GM21381 (cell line): ENCODE measurements around the gene RBM45.
"Not testable (repeated sequence)": the region's sequence is repeated elsewhere in the genome, so short reads cannot be mapped to it uniquely, and the experiment has no call there.

Experiments used
- ATAC-seq: cut with Tn5 transposase; IDR thresholded peaks from one replicate; pipeline ENCODE4 v1.9.1; 2021; ENCODE audit warnings: mild to moderate bottlenecking, moderate library complexity; ENCODE audit not compliant: unreplicated experiment

RBM45 gene

GRCh38 chr2:178112202-178113152, at the start of gene RBM45:
Gene RBM45 (plus strand): TSS chr2:178112437. CDS start chr2:178112547, 110 bp downstream.
- ATAC-seq = peak; percentile 90

DNA sequence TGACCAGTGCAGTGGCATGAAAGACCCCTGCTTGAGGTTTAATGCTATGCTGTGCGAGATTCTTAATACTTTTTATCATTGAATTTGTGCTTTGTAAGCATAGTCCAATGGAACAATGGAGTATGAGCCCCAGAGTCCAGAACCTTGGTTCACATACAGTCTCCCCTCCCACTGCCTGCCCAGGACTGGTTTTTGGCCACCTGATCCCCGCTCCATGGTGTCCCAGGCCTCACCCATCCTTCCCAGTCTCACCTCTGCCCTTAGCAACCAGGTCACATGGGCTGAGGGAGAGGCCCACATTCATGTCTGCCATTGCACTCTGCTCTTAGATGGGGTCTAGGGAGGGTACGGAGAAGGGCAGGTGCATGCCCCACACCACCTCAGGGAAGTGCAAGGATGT, 45.9 kb upstream of the RBM45 start:
- ATAC-seq = no peak

DNA sequence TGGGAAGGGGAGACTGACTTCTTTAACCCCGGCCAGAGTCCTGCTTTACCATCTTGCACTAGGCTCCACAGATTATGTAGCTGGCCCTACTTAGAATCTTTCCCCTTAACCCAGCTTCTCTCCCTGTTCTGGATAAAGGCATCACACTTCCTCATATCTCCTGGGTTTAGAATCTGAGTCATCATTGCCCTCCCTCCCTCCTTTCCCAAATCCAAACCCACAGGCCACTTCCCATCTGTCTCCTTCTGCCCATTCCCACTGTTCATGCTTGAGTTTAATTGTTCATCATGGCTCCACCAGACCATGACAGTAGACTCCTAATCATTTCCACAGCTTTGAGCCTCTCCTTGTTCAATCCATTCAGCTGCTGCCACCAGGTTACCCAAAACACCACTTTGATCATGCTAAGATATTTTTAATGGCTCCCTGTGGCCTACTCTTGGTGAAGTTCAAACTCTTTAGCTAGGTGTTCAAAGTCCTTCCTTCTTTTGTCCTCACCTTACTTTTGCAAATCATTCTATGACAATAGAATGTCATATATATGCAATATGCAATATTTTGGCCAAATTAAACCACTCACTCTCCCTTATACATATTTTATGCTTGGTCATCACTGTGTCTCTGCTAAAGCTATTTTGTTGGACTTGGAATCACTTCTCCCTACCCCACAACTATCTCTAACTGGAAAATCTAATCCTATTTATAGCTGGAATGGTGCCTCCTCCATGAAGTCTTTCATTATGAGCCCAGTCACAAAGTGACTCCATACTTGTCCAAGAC, 45.2 kb upstream of the RBM45 start:
- no peak for ATAC-seq

DNA sequence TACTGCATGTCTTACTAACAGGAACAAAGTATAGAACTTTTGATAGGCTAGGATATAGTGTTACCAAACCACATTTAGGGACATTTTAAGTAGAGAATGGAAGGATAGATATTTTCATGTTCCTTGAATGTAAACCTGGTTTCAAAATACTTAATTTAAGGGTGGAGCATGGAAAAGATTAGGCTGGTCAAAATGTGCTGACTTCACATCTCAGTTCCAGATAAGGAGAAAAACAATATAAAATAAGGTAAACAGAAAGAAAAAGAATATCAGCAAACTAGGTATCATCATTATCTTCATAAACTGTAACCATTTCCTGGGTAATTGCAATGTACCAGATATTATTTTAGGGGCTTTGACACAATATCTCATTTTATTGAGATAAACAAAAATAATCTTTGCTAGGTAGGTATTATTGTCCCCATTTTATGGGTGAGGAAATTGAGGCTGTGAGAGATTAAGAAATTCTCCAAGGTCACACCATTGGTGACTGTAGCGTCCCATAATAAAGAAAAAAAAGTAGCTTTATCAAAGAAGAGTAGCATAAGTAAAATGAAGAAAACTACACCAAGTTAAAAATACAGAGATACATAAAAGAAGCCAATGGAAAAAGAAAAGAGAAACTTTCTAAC, 43.3 kb upstream of the RBM45 start:
- ATAC-seq = no peak

- no peak for ATAC-seq
These were observed 42.7 kb upstream of the RBM45 start for GRCh38 chr2:178069551-178069950.

- ATAC-seq = no peak
These were observed 41.4 kb upstream of the RBM45 start for GRCh38 chr2:178070824-178071223.

GRCh38 chr2:178072000-178072382, 40.2 kb upstream of the RBM45 start:
- ATAC-seq = no peak

DNA sequence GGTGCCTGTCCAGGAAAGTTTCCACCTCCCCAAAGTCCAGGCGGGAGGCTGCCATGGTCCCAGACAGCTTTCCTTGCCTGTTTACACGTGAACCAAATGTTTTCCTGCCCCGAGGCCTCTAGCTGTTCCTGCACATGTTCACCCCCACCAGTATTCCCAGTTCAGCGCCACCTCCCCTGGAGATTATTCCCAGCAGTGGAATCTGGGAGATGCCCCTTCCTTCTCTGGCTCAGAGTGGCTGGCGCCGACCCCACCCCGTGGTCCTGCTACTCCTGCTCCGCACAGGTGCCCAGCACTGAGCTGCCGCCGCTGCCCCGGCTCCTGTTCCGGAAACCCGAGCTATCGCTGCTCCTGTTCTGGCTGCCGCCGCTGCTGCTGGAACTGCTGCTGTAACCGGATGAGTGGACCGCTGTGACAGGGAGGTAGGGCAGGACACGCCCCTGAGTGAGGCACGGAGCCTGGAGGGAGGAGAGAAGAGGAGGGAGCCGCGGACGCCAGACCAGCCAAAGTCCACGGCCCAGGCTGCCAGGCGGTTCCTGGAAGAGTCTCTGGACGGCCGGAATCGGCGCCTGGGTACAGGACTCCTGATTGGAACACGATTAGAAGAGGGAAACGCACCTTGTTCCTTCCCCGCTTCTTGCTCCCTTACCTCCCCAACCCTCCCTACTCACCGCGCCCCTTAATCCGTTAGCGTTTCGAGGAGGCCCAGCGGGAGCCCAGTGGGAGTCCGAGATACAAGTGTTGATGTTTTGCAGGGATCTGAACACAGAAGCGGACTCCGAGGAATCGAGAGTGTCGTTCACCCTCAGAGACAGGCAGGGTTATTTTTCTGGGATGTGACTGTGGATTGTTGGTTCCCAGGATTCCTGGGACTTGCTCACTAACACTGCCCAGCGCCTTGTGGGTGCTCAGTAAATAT, 39.6 kb upstream of the RBM45 start, which contains the start of gene PDE11A:
PDE11A (minus strand) TSS at position 395 of the 919 bp plus-strand sequence; CDS start at position 55, 340 bp downstream.
- peak; percentile 71 for ATAC-seq

DNA sequence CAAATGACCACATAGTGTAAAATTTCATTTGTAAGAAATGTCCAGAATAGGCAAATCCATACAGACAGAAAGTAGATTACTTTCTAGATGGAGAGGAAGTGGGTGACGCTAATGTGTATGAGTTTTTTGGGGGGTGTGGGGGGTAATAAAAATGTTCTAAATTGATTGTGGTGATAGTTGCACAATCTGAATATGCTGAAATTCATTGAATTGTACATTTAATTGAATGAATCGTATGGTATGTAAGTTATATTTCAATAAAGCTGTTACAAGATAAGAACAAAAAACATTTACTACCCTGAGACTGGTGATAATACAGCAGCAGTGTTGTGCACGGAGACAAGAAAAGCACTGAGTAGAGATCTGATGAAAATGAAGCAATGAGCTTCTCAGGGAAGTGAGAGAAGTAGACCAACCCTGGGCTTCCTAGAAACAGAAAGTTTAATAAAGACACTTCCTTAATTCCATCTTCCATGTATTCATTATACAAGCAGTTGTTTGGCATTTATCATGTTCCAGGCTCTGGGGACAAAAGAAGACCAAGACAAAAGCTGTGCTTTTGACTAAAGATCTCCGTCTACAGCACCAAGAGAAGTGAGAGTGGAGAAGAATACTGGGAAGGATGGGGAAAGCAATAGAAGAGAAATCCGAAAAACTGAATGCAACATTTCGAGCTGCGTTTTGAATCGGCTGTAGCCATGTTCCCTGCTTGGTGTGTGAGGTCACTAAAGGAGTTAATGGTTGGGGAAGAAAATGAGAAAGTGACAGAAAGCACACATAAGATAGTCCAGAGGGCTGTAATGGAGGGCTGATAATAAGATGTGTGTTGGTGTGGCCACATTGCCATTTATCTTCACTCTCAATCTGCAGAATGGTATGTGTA, 37.9 kb upstream of the RBM45 start:
- no peak for ATAC-seq

- ATAC-seq = no peak
These were observed 37.3 kb upstream of the RBM45 start for GRCh38 chr2:178075006-178075326.

- ATAC-seq = no peak
These were observed 36.1 kb upstream of the RBM45 start for GRCh38 chr2:178076130-178076529.

- not testable (repeated sequence) for ATAC-seq
These were observed 33.0 kb upstream of the RBM45 start for GRCh38 chr2:178079279-178079678.

GRCh38 chr2:178082408-178083045, 29.7 kb upstream of the RBM45 start:
- ATAC-seq = no peak

- no peak for ATAC-seq
These were observed 28.0 kb upstream of the RBM45 start for GRCh38 chr2:178084273-178084672.

DNA sequence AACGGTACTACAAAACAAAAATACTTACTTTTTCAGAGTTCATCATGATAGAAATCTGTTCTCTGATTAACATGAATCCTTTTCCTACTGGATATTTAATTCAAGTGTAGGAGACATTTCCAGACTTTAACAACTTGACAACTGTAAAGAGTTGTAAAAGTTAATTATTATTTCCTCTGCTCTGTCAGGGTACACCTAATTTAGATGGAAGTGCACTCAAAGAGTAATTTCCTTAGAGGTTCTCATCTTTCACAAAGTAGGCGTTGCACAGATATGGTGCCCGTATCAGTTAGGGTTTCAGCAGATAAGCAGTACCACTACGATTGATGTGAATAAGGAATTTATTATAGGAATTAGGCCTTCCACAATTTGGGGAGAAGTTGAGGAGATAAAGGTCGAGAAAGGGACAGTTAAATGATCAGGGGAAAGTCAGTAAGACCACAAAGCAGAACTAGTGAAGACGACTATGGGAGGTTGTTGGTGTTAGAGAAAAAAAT, 23.4 kb upstream of the RBM45 start:
- ATAC-seq = no peak

GRCh38 chr2:178093471-178093870, 18.8 kb upstream of the RBM45 start:
- no peak for ATAC-seq

DNA sequence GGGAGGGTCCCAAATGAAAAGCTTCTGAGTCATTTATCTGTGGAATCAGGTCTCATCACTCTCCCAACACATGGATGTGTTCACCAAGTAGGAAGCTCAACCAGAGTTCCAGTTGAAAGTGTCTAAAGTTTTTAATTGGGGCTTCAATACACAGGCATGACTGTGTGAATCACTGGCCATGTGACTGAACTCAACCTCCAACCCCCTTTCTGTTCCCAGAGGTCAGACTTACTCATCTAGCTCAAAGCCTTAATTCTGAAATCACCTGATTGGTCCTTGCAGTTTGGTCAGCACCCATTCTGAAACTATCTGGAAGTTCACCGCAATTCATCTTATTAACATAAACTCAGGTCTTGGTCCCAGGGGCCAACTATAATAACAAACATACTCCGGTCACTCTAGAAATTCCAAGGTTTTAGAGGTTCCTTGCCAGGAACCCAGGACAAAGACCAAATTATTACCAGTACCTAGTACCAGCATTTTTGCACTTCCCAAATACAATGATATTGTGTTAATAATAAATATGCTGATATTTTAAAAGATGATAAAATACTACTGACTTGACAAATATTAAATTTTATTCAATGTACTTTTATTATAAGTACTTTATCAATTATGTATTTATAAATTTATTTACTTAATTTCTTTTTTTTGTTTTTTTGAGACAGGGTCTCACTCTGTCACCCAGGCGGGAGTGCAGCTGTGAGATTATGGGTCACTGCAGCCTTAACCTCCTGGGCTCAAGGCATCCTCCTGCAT, 10.7 kb upstream of the RBM45 start:
- ATAC-seq = no peak

GRCh38 chr2:178105566-178105965, 6.7 kb upstream of the RBM45 start:
- no peak for ATAC-seq
